ENCODE results near the gene ITGB2.

ITGB2 gene

DNA sequence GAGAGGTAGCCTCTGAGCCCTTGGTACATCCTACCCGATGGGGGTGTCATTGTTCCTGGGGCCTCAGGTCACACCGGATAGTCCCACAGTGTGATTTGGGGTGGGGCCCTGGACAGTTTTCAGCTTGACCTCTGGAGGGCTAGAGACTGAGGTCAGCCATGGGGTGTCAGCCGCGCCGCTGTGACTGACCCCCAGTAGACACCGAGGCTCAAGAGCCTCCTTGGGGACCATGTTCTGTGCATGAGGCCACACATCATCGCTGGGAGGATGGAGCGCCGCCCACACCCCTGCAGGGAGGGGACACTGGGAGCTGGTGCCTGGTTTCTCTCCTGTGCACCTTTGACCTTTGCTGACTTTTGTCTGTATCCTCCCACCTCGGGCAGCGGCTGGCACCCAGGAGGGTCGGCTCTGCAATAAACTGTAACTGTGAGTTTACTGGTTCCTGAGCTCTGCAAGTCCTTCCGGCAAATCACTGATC, 22.6 kb downstream of the ITGB2 start:
- Histone ChIP-seq H3K27ac (ENCODE audit: low read depth, low read length) (no peak overlapping the region), H3K9ac (ENCODE audit: low read length in 5 of 5) (no peak overlapping the region), H3K27me3 (ENCODE audit: control insufficient read depth in 5 of 5, insufficient read depth in 4 of 5, low read length in 5 of 5) (peaks cover 0 to 28% (median 9%) of the 10 kb centered on the region in 5 donors), H3K36me3 (ENCODE audit: control insufficient read depth in 5 of 5, insufficient read depth in 5 of 5, low read length in 5 of 5) (peaks cover 0 to 59% (median 0%) of the 10 kb centered on the region in 5 donors), H3K4me3 (ENCODE audit: low read depth in 1 of 5, low read length in 5 of 5) (no peak overlapping the region), H3K9me3 (ENCODE audit: control insufficient read depth in 5 of 5, low read length in 5 of 5) (no peaks in the 10 kb centered on the region), H3K4me1 (ENCODE audit: control insufficient read depth in 5 of 5, insufficient read depth in 5 of 5, low read length in 5 of 5) (peaks cover 0 to 9% (median 6%) of the 10 kb centered on the region in 5 donors)

DNA sequence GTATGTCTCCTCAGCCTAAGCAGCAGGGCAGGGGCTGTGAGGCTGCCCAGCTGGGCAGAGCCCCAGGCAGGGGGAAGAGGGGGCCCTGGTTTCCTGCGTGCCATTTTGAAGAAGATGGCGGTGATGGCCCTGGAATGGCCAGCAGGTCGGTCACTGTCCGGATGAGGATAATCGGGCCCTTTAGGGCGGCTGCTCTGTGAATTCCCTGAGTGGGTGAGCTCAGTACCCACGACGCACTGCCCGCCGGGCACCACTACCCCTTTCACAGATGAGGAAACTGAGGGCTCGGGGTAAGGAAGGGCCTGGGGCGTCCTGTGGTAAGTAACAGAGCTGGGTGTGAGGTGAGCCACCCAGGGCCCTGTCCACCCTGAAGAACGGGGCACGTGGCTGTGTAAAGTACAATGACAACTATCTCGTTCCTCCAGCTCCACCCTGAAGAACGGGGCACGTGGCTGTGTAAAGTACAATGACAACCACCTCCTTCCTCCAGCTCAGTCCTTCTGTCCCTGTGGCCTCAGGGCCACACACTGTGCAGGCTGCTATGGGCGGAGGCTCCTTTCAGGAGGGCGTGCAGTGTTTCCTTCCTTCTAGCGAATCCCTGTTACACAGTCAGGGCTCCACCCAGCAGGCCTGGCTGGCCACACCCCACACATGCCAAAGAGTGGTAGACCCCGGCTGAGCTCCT, 23.2 kb downstream of the ITGB2 start:
- Histone ChIP-seq H3K4me3 (ENCODE audit: low read depth in 1 of 5, low read length in 5 of 5) (no peak overlapping the region), H3K36me3 (ENCODE audit: control insufficient read depth in 5 of 5, insufficient read depth in 5 of 5, low read length in 5 of 5) (peaks cover 0 to 55% (median 0%) of the 10 kb centered on the region in 5 donors), H3K9ac (ENCODE audit: low read length in 5 of 5) (no peak overlapping the region), H3K4me1 (ENCODE audit: control insufficient read depth in 5 of 5, insufficient read depth in 5 of 5, low read length in 5 of 5) (peaks cover 0 to 5% (median 4%) of the 10 kb centered on the region in 5 donors), H3K9me3 (ENCODE audit: control insufficient read depth in 5 of 5, low read length in 5 of 5) (no peaks in the 10 kb centered on the region), H3K27me3 (ENCODE audit: control insufficient read depth in 5 of 5, insufficient read depth in 4 of 5, low read length in 5 of 5) (peaks cover 0 to 28% (median 9%) of the 10 kb centered on the region in 5 donors), H3K27ac (ENCODE audit: low read depth, low read length) (no peak overlapping the region)

DNA sequence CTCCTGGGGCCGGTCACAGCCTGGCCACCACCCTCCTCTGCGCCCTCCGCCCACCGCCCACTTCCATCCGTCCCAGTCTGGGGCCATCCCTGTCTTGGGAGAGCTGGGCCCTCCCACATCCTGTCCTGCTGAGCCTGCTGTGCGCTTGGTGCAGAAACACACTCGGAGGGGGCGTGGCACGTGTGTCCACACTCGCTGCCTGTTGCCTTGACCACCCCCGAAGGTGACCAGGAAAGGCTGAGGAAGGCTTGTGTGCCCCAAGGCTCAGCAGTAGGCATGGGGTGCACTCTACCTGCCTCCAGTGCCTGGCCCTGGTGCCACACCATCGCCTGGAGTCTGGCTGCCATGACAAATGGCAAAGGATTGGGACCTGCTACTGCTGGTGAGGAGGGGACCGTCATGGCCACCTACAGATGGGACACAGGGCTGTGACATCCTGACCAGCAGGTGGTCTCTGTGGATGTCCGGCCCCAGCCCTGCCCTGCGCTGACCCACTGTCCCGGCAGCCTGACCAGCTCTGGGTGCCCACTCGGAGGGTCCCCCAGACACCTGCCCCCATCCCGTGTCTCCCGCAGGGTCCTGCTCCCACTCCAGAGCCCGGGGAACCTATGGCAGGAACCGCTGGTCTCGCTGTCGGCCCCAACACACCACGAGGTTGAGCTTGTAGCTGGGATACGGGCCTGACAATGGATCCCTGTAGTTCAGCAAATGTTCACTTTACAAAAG, 24.0 kb downstream of the ITGB2 start:
- H3K27me3 ChIP-seq (ENCODE audit: control insufficient read depth in 5 of 5, insufficient read depth in 4 of 5, low read length in 5 of 5): peaks cover 2 to 28% (median 11%) of the 10 kb centered on the region in 5 donors
- no peak overlapping the region for H3K27ac ChIP-seq (ENCODE audit: low read depth, low read length)
- peaks cover 0 to 4% (median 0%) of the 10 kb centered on the region in 5 donors for H3K4me1 ChIP-seq (ENCODE audit: control insufficient read depth in 5 of 5, insufficient read depth in 5 of 5, low read length in 5 of 5)
- no peaks in the 10 kb centered on the region for H3K9me3 ChIP-seq (ENCODE audit: control insufficient read depth in 5 of 5, low read length in 5 of 5)
- H3K36me3 ChIP-seq (ENCODE audit: control insufficient read depth in 5 of 5, insufficient read depth in 5 of 5, low read length in 5 of 5): peaks cover 0 to 49% (median 0%) of the 10 kb centered on the region in 5 donors
- no peak overlapping the region for H3K9ac ChIP-seq (ENCODE audit: low read length in 5 of 5)
- H3K4me3 ChIP-seq (ENCODE audit: low read depth in 1 of 5, low read length in 5 of 5): no peak overlapping the region

DNA sequence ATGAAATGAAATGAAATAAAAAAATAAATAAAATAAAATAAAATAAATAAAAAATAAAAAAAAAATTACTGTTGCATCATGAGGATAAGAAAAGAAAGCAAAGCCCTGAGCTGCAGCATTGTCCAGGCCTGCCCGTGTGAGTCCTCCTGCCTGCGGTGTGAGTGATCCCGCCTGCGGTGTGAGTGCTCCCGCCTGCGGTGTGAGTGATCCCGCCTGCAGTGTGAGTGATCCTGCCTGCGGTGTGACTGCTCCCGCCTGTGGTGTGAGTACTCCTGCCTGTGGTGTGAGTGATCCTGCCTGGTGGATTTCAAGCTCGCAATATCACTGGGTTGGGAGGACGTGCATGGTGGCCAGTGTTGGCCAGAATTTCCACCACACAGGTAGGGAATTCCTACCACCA, 24.8 kb downstream of the ITGB2 start:
- H3K4me3 ChIP-seq (ENCODE audit: low read depth in 1 of 5, low read length in 5 of 5): no peak overlapping the region
- peaks cover 0 to 45% (median 0%) of the 10 kb centered on the region in 5 donors for H3K36me3 ChIP-seq (ENCODE audit: control insufficient read depth in 5 of 5, insufficient read depth in 5 of 5, low read length in 5 of 5)
- no peak overlapping the region for H3K27ac ChIP-seq (ENCODE audit: low read depth, low read length)
- no peaks in the 10 kb centered on the region for H3K9me3 ChIP-seq (ENCODE audit: control insufficient read depth in 5 of 5, low read length in 5 of 5)
- H3K4me1 ChIP-seq (ENCODE audit: control insufficient read depth in 5 of 5, insufficient read depth in 5 of 5, low read length in 5 of 5): peaks cover 0 to 4% (median 0%) of the 10 kb centered on the region in 5 donors
- no peak overlapping the region for H3K9ac ChIP-seq (ENCODE audit: low read length in 5 of 5)
- peaks cover 5 to 27% (median 19%) of the 10 kb centered on the region in 5 donors for H3K27me3 ChIP-seq (ENCODE audit: control insufficient read depth in 5 of 5, insufficient read depth in 4 of 5, low read length in 5 of 5)

DNA sequence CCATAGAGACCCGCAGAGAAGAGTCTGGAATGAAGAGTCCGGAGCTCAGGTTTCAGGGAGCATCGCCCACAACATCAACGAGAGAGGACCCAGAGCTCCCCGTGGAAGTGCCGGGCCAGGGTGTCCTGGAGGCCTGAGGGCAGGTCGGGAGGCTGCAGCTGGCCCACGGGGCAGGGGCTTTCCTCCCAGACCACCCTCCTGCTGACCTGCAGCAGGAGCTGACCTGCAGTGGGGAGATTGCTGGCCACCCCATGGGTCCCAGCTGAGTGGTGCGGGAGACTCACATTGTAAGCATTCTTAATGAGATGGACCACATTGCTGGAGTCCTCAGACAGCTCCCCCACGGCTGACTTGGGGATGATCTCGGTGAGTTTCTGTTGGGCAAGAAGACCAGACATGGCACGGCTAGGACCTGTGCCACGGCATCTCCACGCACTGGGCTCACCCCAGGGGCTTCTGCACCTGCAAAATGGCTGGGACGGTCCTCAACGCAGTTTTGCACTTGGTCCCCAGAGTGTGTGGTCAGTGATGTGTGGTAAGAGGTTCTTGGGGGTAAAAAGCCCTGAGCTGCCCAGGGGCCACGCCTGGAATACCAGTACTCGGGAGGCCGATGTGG, 25.9 kb downstream of the ITGB2 start:
- peaks cover 0 to 4% (median 0%) of the 10 kb centered on the region in 5 donors for H3K4me1 ChIP-seq (ENCODE audit: control insufficient read depth in 5 of 5, insufficient read depth in 5 of 5, low read length in 5 of 5)
- H3K27me3 ChIP-seq (ENCODE audit: control insufficient read depth in 5 of 5, insufficient read depth in 4 of 5, low read length in 5 of 5): peaks cover 11 to 33% (median 20%) of the 10 kb centered on the region in 5 donors
- no peak overlapping the region for H3K4me3 ChIP-seq (ENCODE audit: low read depth in 1 of 5, low read length in 5 of 5)
- peaks cover 0 to 34% (median 0%) of the 10 kb centered on the region in 5 donors for H3K36me3 ChIP-seq (ENCODE audit: control insufficient read depth in 5 of 5, insufficient read depth in 5 of 5, low read length in 5 of 5)
- H3K9ac ChIP-seq (ENCODE audit: low read length in 5 of 5): no peak overlapping the region
- H3K9me3 ChIP-seq (ENCODE audit: control insufficient read depth in 5 of 5, low read length in 5 of 5): no peaks in the 10 kb centered on the region
- no peak overlapping the region for H3K27ac ChIP-seq (ENCODE audit: low read depth, low read length)

DNA sequence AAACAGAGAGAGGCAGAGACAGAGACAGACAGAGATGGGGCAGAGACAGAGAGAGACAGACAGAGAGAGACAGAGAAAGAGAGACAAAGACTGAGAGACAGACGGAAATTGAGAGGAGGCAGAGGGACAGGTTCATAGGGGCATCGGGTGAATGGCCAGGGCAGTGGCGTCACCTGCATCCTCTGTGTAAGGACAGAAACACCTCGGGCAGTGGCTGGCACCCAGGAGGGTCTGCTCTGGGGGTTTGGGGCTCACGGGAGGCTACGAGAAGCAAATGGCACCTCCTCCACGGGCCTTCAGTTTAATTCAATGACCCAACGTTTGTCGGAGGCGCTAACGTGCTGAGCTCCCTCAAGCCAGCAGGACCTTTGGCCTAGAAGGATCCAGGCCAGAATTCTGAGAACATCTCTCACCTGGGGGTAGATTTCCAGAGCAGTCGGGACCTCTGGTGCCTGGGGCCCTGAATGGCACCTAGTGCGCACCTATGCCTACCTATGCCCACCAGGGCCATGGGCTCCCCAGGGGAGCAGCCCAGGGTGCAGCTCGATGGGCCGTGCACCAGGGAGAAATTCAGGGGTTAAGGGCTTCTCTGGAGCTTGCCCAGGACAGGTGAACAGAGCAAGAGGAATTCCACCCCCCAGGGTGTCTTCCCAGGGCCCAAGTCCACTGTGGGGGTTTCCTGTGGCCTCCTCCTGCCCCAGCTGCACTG, 26.6 kb downstream of the ITGB2 start:
- no peaks in the 10 kb centered on the region for H3K9me3 ChIP-seq (ENCODE audit: control insufficient read depth in 5 of 5, low read length in 5 of 5)
- H3K27me3 ChIP-seq (ENCODE audit: control insufficient read depth in 5 of 5, insufficient read depth in 4 of 5, low read length in 5 of 5): peaks cover 11 to 37% (median 20%) of the 10 kb centered on the region in 5 donors
- peaks cover 0 to 35% (median 0%) of the 10 kb centered on the region in 5 donors for H3K36me3 ChIP-seq (ENCODE audit: control insufficient read depth in 5 of 5, insufficient read depth in 5 of 5, low read length in 5 of 5)
- peaks cover 0 to 4% (median 0%) of the 10 kb centered on the region in 5 donors for H3K4me1 ChIP-seq (ENCODE audit: control insufficient read depth in 5 of 5, insufficient read depth in 5 of 5, low read length in 5 of 5)
- no peak overlapping the region for H3K27ac ChIP-seq (ENCODE audit: low read depth, low read length)
- no peak overlapping the region for H3K4me3 ChIP-seq (ENCODE audit: low read depth in 1 of 5, low read length in 5 of 5)
- no peak overlapping the region for H3K9ac ChIP-seq (ENCODE audit: low read length in 5 of 5)

DNA sequence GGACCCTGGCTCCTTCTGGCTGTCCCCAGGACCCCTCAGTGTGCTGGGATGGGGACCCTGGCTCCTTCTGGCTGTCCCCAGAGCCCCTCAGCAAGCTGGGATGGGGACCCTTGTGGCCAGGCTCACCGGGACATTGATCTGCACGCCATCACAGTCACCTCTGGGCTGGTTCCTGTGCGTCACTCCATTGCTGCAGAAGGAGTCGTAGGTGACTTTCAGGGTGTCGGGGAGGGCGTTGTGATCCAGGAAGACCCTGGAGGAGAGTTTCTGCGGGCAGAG, 27.5 kb downstream of the ITGB2 start:
- Histone ChIP-seq H3K27ac (ENCODE audit: low read depth, low read length) (no peak overlapping the region), H3K36me3 (ENCODE audit: control insufficient read depth in 5 of 5, insufficient read depth in 5 of 5, low read length in 5 of 5) (peaks cover 0 to 32% (median 0%) of the 10 kb centered on the region in 5 donors), H3K27me3 (ENCODE audit: control insufficient read depth in 5 of 5, insufficient read depth in 4 of 5, low read length in 5 of 5) (peaks cover 10 to 33% (median 17%) of the 10 kb centered on the region in 5 donors), H3K9me3 (ENCODE audit: control insufficient read depth in 5 of 5, low read length in 5 of 5) (no peaks in the 10 kb centered on the region), H3K4me1 (ENCODE audit: control insufficient read depth in 5 of 5, insufficient read depth in 5 of 5, low read length in 5 of 5) (peaks cover 0 to 4% (median 0%) of the 10 kb centered on the region in 5 donors), H3K4me3 (ENCODE audit: low read depth in 1 of 5, low read length in 5 of 5) (no peak overlapping the region), H3K9ac (ENCODE audit: low read length in 5 of 5) (no peak overlapping the region)

DNA sequence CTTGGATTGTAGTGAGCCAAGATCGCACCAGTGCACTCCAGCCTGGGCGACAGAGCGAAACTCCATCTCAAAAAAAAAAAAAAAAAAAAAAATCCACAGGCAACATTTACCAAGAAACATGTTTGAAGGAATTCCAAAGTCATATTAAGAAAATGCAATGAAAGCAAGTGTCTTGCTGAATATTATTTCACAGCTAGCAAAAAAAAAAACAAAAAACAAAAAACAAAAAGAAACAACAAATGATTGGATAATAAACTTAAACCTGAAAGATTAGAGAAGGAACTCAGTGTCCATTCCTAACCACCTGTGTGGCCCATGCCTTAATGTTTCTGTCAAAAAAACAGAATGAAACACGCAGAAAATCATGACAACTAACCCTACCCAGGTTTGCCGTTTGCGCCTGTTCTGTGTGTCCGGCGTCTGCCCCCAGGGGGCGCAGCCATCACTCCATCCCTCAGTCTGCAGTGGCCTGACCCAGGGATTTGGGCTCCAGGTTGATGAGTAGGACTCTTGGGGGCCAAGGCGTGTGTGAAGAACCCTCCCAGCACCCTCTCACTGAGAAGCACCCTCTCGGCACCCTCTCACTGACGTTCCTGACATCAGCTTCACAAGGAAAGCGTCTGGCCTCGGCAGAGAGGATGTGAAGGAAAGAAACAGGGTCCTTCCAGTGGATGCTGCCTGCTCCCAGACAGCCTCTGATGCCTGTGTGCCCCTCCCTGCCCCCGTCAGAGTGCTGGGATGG, 28.0 kb downstream of the ITGB2 start:
- H3K4me1 ChIP-seq (ENCODE audit: control insufficient read depth in 5 of 5, insufficient read depth in 5 of 5, low read length in 5 of 5): peaks cover 0 to 2% (median 0%) of the 10 kb centered on the region in 5 donors
- no peak overlapping the region for H3K4me3 ChIP-seq (ENCODE audit: low read depth in 1 of 5, low read length in 5 of 5)
- H3K9me3 ChIP-seq (ENCODE audit: control insufficient read depth in 5 of 5, low read length in 5 of 5): no peaks in the 10 kb centered on the region
- no peak overlapping the region for H3K27ac ChIP-seq (ENCODE audit: low read depth, low read length)
- no peak overlapping the region for H3K9ac ChIP-seq (ENCODE audit: low read length in 5 of 5)
- H3K27me3 ChIP-seq (ENCODE audit: control insufficient read depth in 5 of 5, insufficient read depth in 4 of 5, low read length in 5 of 5): peaks cover 14 to 32% (median 16%) of the 10 kb centered on the region in 5 donors
- H3K36me3 ChIP-seq (ENCODE audit: control insufficient read depth in 5 of 5, insufficient read depth in 5 of 5, low read length in 5 of 5): peaks cover 0 to 30% (median 0%) of the 10 kb centered on the region in 5 donors

DNA sequence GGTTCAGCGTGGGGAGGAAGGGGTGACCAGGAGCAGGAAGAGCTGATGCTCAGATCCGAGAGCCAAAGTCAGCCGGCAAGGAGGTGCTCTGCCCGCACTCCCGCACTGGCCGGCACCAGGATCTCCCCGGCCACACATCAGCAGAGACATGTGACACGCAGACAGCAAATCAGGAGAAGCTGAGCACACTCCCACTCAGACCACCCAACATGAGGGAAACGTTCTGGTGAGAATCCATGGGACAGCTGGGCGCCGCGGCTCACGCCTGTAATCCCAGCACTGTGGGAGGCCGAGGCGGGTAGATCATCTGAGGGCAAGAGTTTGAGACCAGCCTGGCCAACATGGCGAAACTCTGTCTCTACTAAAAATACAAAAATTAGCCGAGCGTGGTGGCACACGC, 28.6 kb downstream of the ITGB2 start:
- H3K27ac ChIP-seq (ENCODE audit: low read depth, low read length): no peak overlapping the region
- H3K4me3 ChIP-seq (ENCODE audit: low read depth in 1 of 5, low read length in 5 of 5): no peak overlapping the region
- peaks cover 0 to 33% (median 0%) of the 10 kb centered on the region in 5 donors for H3K36me3 ChIP-seq (ENCODE audit: control insufficient read depth in 5 of 5, insufficient read depth in 5 of 5, low read length in 5 of 5)
- H3K9me3 ChIP-seq (ENCODE audit: control insufficient read depth in 5 of 5, low read length in 5 of 5): no peaks in the 10 kb centered on the region
- H3K4me1 ChIP-seq (ENCODE audit: control insufficient read depth in 5 of 5, insufficient read depth in 5 of 5, low read length in 5 of 5): no peaks in the 10 kb centered on the region
- no peak overlapping the region for H3K9ac ChIP-seq (ENCODE audit: low read length in 5 of 5)
- peaks cover 14 to 30% (median 17%) of the 10 kb centered on the region in 5 donors for H3K27me3 ChIP-seq (ENCODE audit: control insufficient read depth in 5 of 5, insufficient read depth in 4 of 5, low read length in 5 of 5)
